Endometrium (tissue), 2 donors: ENCODE data around the gene ZNF512B.
"Not testable (repeated sequence)": the region's sequence is repeated elsewhere in the genome, so short reads cannot be mapped to it uniquely, and the experiment has no call there.

Source experiments
- FAIRE-seq: peaks from 2 replicates; lab custom pipeline; 2012; peaks lifted over from hg19 to GRCh38; lab: Jason Lieb, UNC
- donor health status: control.
- donor health status: control.

ZNF512B gene

DNA sequence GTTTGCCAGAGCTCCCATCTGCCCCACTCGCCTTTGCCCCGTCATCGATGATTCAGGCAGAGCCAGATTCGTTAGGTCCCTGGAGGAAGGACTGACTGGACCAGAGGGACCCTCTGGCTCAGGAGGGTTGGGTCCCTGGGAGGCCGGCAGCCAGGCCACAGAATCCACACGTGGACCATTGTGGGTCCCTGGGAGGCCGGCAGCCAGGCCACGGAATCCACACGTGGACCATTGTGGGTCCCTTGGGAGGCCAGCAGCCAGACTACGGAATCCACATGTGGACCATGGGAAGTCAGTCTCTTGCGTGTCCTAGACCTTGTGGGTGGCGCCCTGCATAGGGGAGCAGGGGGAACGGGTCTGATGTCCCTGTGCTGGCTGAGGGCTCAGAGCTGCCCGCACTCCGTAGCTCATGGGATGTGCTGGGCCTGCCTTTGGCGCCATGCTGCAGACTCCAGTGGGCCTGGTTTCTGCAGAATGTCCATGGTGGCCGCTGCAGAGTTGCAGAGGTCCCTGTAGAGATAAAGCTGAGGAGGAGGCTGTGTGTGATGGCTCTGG lies 37.0 kb downstream of the ZNF512B start:
- FAIRE-seq = no peak

DNA sequence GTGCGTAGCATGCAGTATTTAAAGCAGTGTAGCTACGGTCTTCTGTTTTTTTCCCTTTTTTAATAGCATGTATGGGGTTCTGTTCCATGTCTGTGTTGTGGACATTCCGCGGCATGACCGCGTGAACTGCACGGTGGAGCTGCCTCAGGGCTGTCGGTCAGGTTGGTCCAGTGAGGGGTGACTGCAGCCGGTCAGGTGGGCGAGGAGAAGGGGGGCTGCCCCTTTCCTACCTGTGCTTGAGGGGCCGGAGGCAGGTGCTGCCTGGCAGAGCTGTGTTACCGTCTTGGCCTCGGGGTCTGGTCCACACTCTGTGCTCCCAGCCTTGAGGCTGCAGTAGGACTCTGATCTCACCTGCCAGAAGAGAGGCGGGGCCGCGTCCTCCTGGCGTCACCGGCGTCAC lies 38.0 kb downstream of the ZNF512B start:
- no peak for FAIRE-seq

- no peak for FAIRE-seq
Measured at GRCh38 chr20:63930971-63931553, 38.7 kb downstream of the ZNF512B start.

DNA sequence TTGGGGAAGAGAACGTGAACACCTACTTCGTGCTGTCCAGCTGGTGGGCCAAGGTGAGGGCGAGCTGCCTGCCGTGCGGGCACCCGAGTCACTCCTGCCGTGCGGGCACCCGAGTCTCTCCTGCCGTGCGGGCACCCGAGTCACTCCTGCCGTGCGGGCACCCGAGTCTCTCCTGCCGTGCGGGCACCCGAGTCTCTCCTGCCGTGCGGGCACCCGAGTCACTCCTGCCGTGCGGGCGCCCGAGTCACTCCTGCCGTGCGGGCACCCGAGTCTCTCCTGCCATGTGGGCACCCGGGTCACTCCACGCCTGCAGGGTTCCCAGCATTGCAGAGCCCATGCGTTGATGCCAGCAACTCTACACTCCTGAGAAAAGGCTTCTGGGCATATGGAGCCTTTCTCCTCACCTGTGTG lies 40.3 kb downstream of the ZNF512B start:
- not testable (repeated sequence) for FAIRE-seq

DNA sequence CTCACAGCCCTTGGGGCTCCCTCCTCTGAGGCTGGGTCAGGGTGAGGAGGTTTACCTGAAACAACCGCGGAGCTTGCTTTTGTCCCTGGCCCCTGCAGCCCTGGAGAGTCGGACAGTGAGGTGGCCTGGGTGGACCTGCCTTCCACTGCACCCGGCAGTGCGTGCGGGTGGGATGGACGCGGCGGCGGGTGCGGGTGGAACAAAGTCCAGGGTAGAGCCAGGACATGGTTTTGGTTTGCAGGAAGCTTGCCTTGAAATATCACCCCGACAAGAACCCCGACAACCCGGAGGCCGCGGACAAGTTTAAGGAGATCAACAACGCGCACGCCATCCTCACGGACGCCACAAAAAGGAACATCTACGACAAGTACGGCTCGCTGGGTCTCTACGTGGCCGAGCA lies 40.7 kb downstream of the ZNF512B start:
- FAIRE-seq = no peak

- FAIRE-seq = no peak
Measured at GRCh38 chr20:63926298-63926697, 43.4 kb downstream of the ZNF512B start.

GRCh38 chr20:63924241-63924640 lies 45.5 kb downstream of the ZNF512B start:
- FAIRE-seq = no peak

GRCh38 chr20:63923651-63924050 lies 46.1 kb downstream of the ZNF512B start:
- no peak for FAIRE-seq

- FAIRE-seq = no peak
Measured at GRCh38 chr20:63920226-63920625, 49.5 kb downstream of the ZNF512B start.

DNA sequence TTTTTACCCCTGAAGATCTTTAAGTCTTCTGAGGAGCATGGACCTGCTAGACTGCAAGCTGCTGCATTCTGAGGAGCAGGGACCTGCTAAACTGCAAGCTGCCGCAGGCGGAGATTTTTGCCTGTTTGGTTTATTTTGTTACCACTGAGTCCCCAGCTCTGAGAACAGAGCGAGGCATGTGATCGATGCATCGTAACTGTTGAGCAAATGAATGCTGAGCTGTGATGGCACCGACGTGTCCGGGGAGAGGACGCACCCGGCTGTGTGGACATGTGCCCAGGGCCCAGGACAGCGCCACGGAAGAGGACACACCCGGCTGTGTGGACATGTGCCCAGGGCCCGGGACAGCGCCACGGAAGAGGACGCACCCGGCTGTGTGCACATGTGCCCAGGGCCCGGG lies 50.6 kb downstream of the ZNF512B start:
- no peak for FAIRE-seq

- no peak for FAIRE-seq
Measured at GRCh38 chr20:63917811-63918210, 51.9 kb downstream of the ZNF512B start.

DNA sequence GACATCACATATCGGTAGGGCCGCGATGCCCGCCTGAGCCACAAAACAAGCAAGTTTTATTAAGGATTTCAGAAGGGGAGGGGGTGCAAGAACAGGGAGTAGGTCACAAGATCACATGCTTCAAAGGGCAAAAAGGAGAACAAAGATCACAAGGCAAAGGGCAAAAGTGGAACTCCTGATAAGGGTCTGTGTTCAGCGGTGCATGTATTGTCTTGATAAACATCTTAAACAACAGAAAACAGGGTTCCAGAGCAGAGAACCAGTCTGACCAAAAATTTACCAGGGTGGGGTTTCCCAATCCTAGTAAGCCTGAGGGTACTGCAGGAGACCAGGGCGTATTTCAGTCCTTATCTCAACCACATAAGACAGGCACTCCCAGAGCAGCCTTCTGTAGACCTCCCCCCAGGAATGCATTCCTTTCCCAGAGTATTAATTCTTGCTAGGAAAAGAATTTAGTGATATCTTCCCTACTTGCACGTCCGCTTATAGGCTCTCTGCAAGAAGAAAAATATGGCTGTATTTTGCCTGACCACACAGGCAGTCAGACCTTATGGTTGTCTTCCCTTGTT lies 53.3 kb downstream of the ZNF512B start:
- not testable (repeated sequence) for FAIRE-seq

GRCh38 chr20:63915471-63915870 lies 54.3 kb downstream of the ZNF512B start:
- FAIRE-seq = no peak

- FAIRE-seq = no peak
Measured at GRCh38 chr20:63913768-63914167, 56.0 kb downstream of the ZNF512B start.

- no peak for FAIRE-seq
Measured at GRCh38 chr20:63911176-63911575, 58.6 kb downstream of the ZNF512B start.

GRCh38 chr20:63908008-63908682 lies 61.6 kb downstream of the ZNF512B start:
- FAIRE-seq = no peak
